IMR-90 (cell line): ENCODE measurements around the gene CD79A. TPM values are rescaled to one million over a fixed set of nuclear protein-coding genes. Genes with fewer than 3 reads are reported as not detected.

Source experiments
- ATAC-seq: fragments of 200-7000 bp; cut with Tn5 transposase; 2 replicates; pipeline ENCODE4 v1.9.1; 2020; ENCODE audit warnings: low read depth, mild to moderate bottlenecking, moderate library complexity
- BruUV-seq: library from RNA; stranded (reverse); fragments of 400-500 nt; replicated peaks from 2 replicates; lab custom pipeline; 2021; lab: Mats Ljungman, UMichigan
- CTCF ChIA-PET: fragments of 300-600 bp; formaldehyde crosslinking; extraction: SDS; loops from one replicate; lab custom pipeline; 2021; ENCODE audit warnings: antibody characterized with exemption; lab: Yijun Ruan, JAX
- POLR2A ChIA-PET: fragments of 300-600 bp; sonication (Branson Sonifier 250); formaldehyde crosslinking; loops from one replicate; lab custom pipeline; 2022; ENCODE audit warnings: antibody characterized with exemption; ENCODE audit not compliant: unreplicated experiment; lab: Charles Lee
- DNase-seq: peaks from one replicate; pipeline ENCODE4 v3.0.0; 2013
- H2AFZ ChIP-seq: replicated peaks from 2 replicates; pipeline ENCODE3; 2013; ENCODE audit warnings: low read length, mild to moderate bottlenecking; ENCODE audit not compliant: poor library complexity
- H2AK5ac ChIP-seq: 2 replicates; pipeline ENCODE4 v1.6.1; 2013; ENCODE audit warnings: low read depth, low read length, inconsistent platforms
- H2AK9ac ChIP-seq: replicated peaks from 2 replicates; pipeline ENCODE3; 2013; ENCODE audit warnings: mild to moderate bottlenecking, low read depth, low read length, moderate library complexity; ENCODE audit not compliant: poor library complexity
- H2BK120ac ChIP-seq: 2 replicates; pipeline ENCODE4 v1.6.1; 2013; ENCODE audit warnings: low read depth, low read length, inconsistent platforms
- H2BK15ac ChIP-seq: 3 replicates; pipeline ENCODE4 v1.6.1; 2013; ENCODE audit warnings: low read depth, low read length, inconsistent platforms
- H2BK20ac ChIP-seq: 2 replicates; pipeline ENCODE4 v1.6.1; 2013; ENCODE audit warnings: low read depth, mild to moderate bottlenecking, inconsistent platforms, low read length, moderate library complexity
- H2BK5ac ChIP-seq: 2 replicates; pipeline ENCODE4 v1.6.1; 2013; ENCODE audit warnings: mild to moderate bottlenecking, low read depth, low read length, inconsistent platforms; ENCODE audit not compliant: poor library complexity, severe bottlenecking
- H3K14ac ChIP-seq: replicated peaks from 2 replicates; pipeline ENCODE4 v1.6.1; 2013; ENCODE audit warnings: low read depth, low read length, inconsistent platforms
- H3K18ac ChIP-seq: 2 replicates; pipeline ENCODE4 v1.6.1; 2013; ENCODE audit warnings: low read depth, low read length, control low read depth
- H3K23ac ChIP-seq: 2 replicates; pipeline ENCODE4 v1.6.1; 2013; ENCODE audit warnings: low read depth, low read length, inconsistent platforms
- H3K27ac ChIP-seq: 2 replicates; pipeline ENCODE4 v1.5.1; 2013; ENCODE audit warnings: mild to moderate bottlenecking, control low read depth, low read length; ENCODE audit not compliant: insufficient read depth
- H3K27me3 ChIP-seq: 2 replicates; pipeline ENCODE4 v1.6.1; 2013; ENCODE audit warnings: low read length; ENCODE audit not compliant: control insufficient read depth, insufficient read depth
- H3K36me3 ChIP-seq: 2 replicates; pipeline ENCODE4 v1.6.1; 2013; ENCODE audit warnings: low read length, mixed read lengths; ENCODE audit not compliant: control insufficient read depth, insufficient read depth
- H3K4ac ChIP-seq: 2 replicates; pipeline ENCODE4 v1.6.1; 2013; ENCODE audit warnings: low read depth, low read length, inconsistent platforms
- H3K4me1 ChIP-seq: 2 replicates; pipeline ENCODE4 v1.6.1; 2013; ENCODE audit warnings: low read length, mixed read lengths; ENCODE audit not compliant: control insufficient read depth, insufficient read depth
- H3K4me2 ChIP-seq: 2 replicates; pipeline ENCODE4 v1.6.1; 2013; ENCODE audit warnings: low read depth, mild to moderate bottlenecking, control low read depth, low read length, moderate library complexity
- H3K4me3 ChIP-seq: 2 replicates; pipeline ENCODE4 v1.5.1; 2013; ENCODE audit warnings: low read depth, mild to moderate bottlenecking, control low read depth, low read length, moderate library complexity; ENCODE audit not compliant: insufficient read depth
- H3K56ac ChIP-seq: 2 replicates; pipeline ENCODE4 v1.6.1; 2013; ENCODE audit warnings: low read length, inconsistent platforms; ENCODE audit not compliant: insufficient read depth; ENCODE audit errors: extremely low read depth
- H3K79me1 ChIP-seq, 2 experiments: 2 replicates each; pipeline ENCODE4 v1.6.1; 2013; ENCODE audit warnings: low read length in 2 of 2, inconsistent platforms in 1 of 2, low read depth in 1 of 2
- H3K9ac ChIP-seq: 2 replicates; pipeline ENCODE4 v1.6.1; 2013; ENCODE audit warnings: low read depth, low read length, control low read depth
- H3K9me1 ChIP-seq: 2 replicates; pipeline ENCODE4 v1.6.1; 2013; ENCODE audit warnings: low read length, inconsistent platforms; ENCODE audit not compliant: insufficient read depth
- H3K9me3 ChIP-seq: 2 replicates; pipeline ENCODE4 v1.6.1; 2013; ENCODE audit warnings: low read length; ENCODE audit not compliant: control insufficient read depth, insufficient read depth
- H4K20me1 ChIP-seq: 2 replicates; pipeline ENCODE4 v1.6.1; 2013; ENCODE audit warnings: low read length, inconsistent platforms; ENCODE audit not compliant: insufficient read depth
- H4K5ac ChIP-seq: 2 replicates; pipeline ENCODE4 v1.6.1; 2013; ENCODE audit warnings: mild to moderate bottlenecking, low read depth, low read length, control low read depth
- H4K8ac ChIP-seq, 2 experiments: 2 replicates each; pipeline ENCODE4 v1.6.1; 2013; ENCODE audit warnings: low read depth in 2 of 2, low read length in 2 of 2, control low read depth in 1 of 2, inconsistent platforms in 1 of 2
- H4K91ac ChIP-seq: 2 replicates; pipeline ENCODE4 v1.6.1; 2013; ENCODE audit warnings: low read depth, low read length, inconsistent platforms; ENCODE audit not compliant: insufficient read depth
- CHD1 ChIP-seq: IDR thresholded peaks from 2 replicates; pipeline ENCODE4 v1.6.1; 2012; ENCODE audit warnings: low read depth, low read length, improper control_type of control experiment
- MAZ ChIP-seq: IDR thresholded peaks from 2 replicates; pipeline ENCODE4 v1.6.1; 2012; ENCODE audit warnings: low read depth, mild to moderate bottlenecking, low read length, improper control_type of control experiment, moderate library complexity, borderline replicate concordance
- NFE2L2 ChIP-seq: fragments of 150-350 bp; IDR thresholded peaks from 2 replicates; pipeline ENCODE4 v1.6.1; 2016; ENCODE audit warnings: low read depth, mild to moderate bottlenecking, low read length
- RAD21 ChIP-seq: IDR thresholded peaks from 2 replicates; pipeline ENCODE4 v1.6.1; 2012; ENCODE audit warnings: low read length, improper control_type of control experiment
- WGBS, 2 experiments: methylation state at CpG; one replicate each; pipeline versions ENCODE4 v1.1.5 to v1.1.7; 2013; ENCODE audit warnings: missing lambda C conversion rate in 2 of 2; ENCODE audit not compliant: insufficient read length in 1 of 2; ENCODE audit errors: extremely low coverage in 2 of 2; 5-methylcytosine and 5-hydroxymethylcytosine counted together
- dilution Hi-C: fragments of 300-500 bp; cut with HindIII; formaldehyde crosslinking; loops from one replicate; pipeline ENCODE4 v1.14.3; 2018; ENCODE audit warnings: low sequenced_read_pairs; ENCODE audit not compliant: unreplicated experiment
- in situ Hi-C: fragments of 300-500 bp; cut with MboI; formaldehyde crosslinking; loops from 3 replicates; pipeline ENCODE4 v1.14.3; 2019; ENCODE audit warnings: low sequenced_read_pairs, inconsistent platforms, mixed read lengths
- intact Hi-C: fragments of 100-400 bp; cut with micrococcal nuclease; formaldehyde crosslinking; loops from 2 replicates; pipeline ENCODE4 v1.10.0; 2022
- polyA plus RNA-seq, 3 experiments: library from polyadenylated mRNA; depleted of rRNA; stranded (reverse); fragments of >200 nt; gene quantifications; 2 replicates each; pipeline ENCODE4 v1.2.3, GENCODE V29; 2012; ENCODE audit warnings: low replicate concordance in 1 of 3
- total RNA-seq: library from RNA; depleted of rRNA; stranded (reverse); fragments of >200 nt; gene quantifications from 2 replicates; pipeline ENCODE4 v1.2.3, GENCODE V29; 2012
- TF ChIP-seq, protein P1 (sequence below): fragments of 150-350 bp; IDR thresholded peaks from 2 replicates; pipeline ENCODE4 v1.6.1; 2017; ENCODE audit warnings: mild to moderate bottlenecking, antibody characterized with exemption, low read length, low read depth

Gene CD79A
- total and polyA plus RNA-seq, 2 of the 4 experiments (the other 2 are of a cell fraction) = 0.19 TPM; not detected in 1

DNA sequence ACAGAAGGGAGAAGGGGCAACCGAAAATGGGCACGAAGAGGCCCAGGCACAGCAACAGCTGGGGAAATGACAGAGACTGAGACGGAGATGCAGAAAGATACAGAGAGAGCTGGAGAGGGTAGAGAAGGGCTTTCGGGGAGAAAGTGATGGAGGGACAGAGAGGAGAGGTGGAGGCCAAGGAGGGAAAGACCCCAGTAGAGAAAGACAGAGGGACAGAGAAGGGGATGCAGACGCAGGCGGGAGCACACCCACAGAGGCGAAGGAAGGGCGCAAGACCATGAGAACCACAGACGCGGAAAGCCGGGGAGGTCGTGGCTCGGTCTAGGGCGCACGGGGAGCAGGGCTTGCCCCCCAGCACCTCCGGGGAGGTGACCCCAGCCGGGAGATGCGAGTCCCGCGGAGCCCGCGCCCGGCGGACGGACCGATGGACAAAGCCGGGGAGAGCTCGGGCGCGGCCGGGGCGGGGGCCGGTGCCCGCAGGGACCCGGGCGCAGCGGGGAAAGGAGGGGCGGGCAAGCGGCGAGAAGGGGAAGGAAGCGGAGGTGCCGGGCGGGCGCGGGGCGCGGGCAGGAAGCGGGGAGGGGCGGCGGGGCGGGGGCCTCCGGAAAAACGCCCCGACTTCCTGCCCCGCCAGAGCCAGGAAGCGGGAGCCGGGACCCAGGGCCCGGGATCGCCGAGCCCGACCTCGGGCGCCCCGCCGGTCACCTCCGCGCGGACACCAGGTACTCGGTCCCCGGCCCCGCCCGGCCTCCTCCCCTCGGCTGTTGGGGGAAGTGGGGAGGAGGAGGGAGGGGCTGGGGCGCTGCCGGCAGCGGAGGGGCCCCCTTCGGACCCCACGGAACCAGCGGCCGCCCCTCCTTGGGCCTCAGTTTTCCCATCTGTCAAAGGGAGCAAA, 5.7 kb downstream of the CD79A start, which contains the start of gene ARHGEF1:
Gene ARHGEF1 (plus strand): TSS at position 617 of the 895 bp plus-strand sequence. CDS start 4,899 bp downstream, outside the sequence.
- H2BK120ac ChIP-seq = peak within 1 kb of the TSS; percentile 47; the same call in 1 of the 2 replicates
- H2AK9ac ChIP-seq = peak within 1 kb of the TSS; percentile 99
- ChIA-PET POLR2A (no interaction called here), CTCF (no interaction called here)
- peaks cover 8% of the 10 kb centered on the region for H3K4me1 ChIP-seq
- no TSS peak for BruUV-seq
- in situ Hi-C loops (loop anchor here (5.0 kb wide), 1 partner anchor 64 kb away; no protein-coding TSS in a partner anchor), intact Hi-C loops (loop anchor here (5.0 to 10.0 kb wide), 2 partner anchors 49 to 152 kb away; no protein-coding TSS in a partner anchor), dilution Hi-C loops (no loop called here)
- H2BK5ac ChIP-seq = no peak within 1 kb of the TSS
- TF ChIP-seq RAD21 (no peak), NFE2L2 (no peak), MAZ (peak; percentile 11; the same call in 1 of the 2 replicates), CHD1 (no peak)
- TF ChIP-seq, protein P1, sequence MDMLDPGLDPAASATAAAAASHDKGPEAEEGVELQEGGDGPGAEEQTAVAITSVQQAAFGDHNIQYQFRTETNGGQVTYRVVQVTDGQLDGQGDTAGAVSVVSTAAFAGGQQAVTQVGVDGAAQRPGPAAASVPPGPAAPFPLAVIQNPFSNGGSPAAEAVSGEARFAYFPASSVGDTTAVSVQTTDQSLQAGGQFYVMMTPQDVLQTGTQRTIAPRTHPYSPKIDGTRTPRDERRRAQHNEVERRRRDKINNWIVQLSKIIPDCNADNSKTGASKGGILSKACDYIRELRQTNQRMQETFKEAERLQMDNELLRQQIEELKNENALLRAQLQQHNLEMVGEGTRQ = no peak
- peak within 1 kb of the TSS; percentile 94 for H2AFZ ChIP-seq
- peak within 1 kb of the TSS; percentile 93 for H3K9ac ChIP-seq
- peak within 1 kb of the TSS; percentile 78 for H3K14ac ChIP-seq
- H3K9me3 ChIP-seq = no peaks in the 10 kb centered on the region
- DNase-seq (no peak), ATAC-seq (peak; percentile 10)
- peaks cover 7% of the 10 kb centered on the region; the same call in 1 of the 2 replicates for H3K27me3 ChIP-seq
- peak within 1 kb of the TSS; percentile 91 for H3K4ac ChIP-seq
- no peak within 1 kb of the TSS; the same call in 2 of the 3 replicates for H2BK15ac ChIP-seq
- H4K8ac ChIP-seq = peak within 1 kb of the TSS; percentile 94 to 98
- H4K20me1 ChIP-seq = peaks cover 18% of the 10 kb centered on the region; the same call in 1 of the 2 replicates
- peak within 1 kb of the TSS; percentile 86 for H4K5ac ChIP-seq
- H3K18ac ChIP-seq = peak within 1 kb of the TSS; percentile 55
- H3K36me3 ChIP-seq = no peaks in the 10 kb centered on the region
- H3K79me1 ChIP-seq = peaks cover 32 to 43% of the 10 kb centered on the region in 2 experiments
- peak within 1 kb of the TSS; percentile 83 for H4K91ac ChIP-seq
- H3K27ac ChIP-seq = peak within 1 kb of the TSS; percentile 59
- H3K23ac ChIP-seq = peak within 1 kb of the TSS; percentile 96
- H3K4me3 ChIP-seq = peak within 1 kb of the TSS; percentile 92
- H3K56ac ChIP-seq = peak within 1 kb of the TSS; percentile 83
- H3K4me2 ChIP-seq = peak within 1 kb of the TSS; percentile 94
- 5% methylated on average over 40 of the region's 80 CpGs; no CpG with 5 or more reads in 1 of the 2 experiments for WGBS, 2 experiments
- peak within 1 kb of the TSS; percentile 94 for H2AK5ac ChIP-seq
- H3K9me1 ChIP-seq = peaks cover 14% of the 10 kb centered on the region
- no peak within 1 kb of the TSS for H2BK20ac ChIP-seq
